ENCODE data around the gene PPP1R8.

DNA sequence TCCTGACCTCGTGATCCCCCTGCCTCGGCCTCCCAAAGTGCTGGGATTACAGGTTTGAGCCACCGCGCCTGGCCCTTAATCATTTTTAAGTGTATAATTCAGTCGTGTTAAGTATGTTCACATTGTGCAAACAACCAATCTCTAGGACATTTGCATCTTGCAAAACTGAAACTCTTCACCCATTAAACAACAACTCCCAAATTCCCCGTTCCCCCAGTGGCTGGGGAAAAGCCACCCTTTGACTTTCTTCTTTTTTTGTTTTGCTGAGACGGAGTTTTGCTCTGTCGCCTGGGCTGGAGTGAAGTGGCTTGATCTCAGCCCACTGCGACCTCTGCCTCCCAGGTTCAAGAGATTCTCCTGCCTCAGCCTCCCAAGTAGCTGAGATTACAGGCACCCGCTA, 35.2 kb downstream of the PPP1R8 start:
- TF ChIP-seq, protein P1, sequence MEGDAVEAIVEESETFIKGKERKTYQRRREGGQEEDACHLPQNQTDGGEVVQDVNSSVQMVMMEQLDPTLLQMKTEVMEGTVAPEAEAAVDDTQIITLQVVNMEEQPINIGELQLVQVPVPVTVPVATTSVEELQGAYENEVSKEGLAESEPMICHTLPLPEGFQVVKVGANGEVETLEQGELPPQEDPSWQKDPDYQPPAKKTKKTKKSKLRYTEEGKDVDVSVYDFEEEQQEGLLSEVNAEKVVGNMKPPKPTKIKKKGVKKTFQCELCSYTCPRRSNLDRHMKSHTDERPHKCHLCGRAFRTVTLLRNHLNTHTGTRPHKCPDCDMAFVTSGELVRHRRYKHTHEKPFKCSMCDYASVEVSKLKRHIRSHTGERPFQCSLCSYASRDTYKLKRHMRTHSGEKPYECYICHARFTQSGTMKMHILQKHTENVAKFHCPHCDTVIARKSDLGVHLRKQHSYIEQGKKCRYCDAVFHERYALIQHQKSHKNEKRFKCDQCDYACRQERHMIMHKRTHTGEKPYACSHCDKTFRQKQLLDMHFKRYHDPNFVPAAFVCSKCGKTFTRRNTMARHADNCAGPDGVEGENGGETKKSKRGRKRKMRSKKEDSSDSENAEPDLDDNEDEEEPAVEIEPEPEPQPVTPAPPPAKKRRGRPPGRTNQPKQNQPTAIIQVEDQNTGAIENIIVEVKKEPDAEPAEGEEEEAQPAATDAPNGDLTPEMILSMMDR (IDR thresholded peaks at IDR 0.05) = no peak
- TF ChIP-seq POLR2AphosphoS5 (IDR thresholded peaks at IDR 0.05) = no peak
